Measurements from ENCODE around the gene PTPRG. TPM values are rescaled to one million over a fixed set of nuclear protein-coding genes. Genes with fewer than 3 reads are reported as not detected.
A peak's percentile ranks its signal among the peaks of the same experiment; 100 is the strongest.

PTPRG gene
- total and polyA plus RNA-seq, 10 of the 15 experiments (the other 5 are each of a cell fraction or from before 2014, with no cell fraction given) = 0.29 to 20.7 (median 1.4) TPM

DNA sequence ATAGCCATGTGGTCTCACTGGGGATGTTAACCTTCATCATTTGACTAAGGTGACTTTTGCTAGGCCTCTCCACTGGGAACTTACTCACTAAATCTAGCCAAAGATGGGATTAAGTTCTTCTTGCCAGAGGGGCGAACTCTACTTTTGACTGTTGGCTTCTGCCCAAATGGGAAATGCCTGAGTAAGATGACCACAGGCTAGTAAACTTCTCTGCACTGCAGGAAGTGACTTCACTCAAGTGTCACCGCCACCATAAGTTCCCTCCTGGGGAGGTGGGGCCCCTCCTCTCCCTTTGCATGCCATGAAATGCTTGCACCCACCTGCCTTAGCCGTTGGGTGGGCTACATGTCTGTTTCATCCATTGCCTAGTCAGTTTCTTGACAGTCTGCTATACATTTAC is 423.6 kb downstream of the PTPRG start (continued):
- TF ChIP-seq, protein P1, sequence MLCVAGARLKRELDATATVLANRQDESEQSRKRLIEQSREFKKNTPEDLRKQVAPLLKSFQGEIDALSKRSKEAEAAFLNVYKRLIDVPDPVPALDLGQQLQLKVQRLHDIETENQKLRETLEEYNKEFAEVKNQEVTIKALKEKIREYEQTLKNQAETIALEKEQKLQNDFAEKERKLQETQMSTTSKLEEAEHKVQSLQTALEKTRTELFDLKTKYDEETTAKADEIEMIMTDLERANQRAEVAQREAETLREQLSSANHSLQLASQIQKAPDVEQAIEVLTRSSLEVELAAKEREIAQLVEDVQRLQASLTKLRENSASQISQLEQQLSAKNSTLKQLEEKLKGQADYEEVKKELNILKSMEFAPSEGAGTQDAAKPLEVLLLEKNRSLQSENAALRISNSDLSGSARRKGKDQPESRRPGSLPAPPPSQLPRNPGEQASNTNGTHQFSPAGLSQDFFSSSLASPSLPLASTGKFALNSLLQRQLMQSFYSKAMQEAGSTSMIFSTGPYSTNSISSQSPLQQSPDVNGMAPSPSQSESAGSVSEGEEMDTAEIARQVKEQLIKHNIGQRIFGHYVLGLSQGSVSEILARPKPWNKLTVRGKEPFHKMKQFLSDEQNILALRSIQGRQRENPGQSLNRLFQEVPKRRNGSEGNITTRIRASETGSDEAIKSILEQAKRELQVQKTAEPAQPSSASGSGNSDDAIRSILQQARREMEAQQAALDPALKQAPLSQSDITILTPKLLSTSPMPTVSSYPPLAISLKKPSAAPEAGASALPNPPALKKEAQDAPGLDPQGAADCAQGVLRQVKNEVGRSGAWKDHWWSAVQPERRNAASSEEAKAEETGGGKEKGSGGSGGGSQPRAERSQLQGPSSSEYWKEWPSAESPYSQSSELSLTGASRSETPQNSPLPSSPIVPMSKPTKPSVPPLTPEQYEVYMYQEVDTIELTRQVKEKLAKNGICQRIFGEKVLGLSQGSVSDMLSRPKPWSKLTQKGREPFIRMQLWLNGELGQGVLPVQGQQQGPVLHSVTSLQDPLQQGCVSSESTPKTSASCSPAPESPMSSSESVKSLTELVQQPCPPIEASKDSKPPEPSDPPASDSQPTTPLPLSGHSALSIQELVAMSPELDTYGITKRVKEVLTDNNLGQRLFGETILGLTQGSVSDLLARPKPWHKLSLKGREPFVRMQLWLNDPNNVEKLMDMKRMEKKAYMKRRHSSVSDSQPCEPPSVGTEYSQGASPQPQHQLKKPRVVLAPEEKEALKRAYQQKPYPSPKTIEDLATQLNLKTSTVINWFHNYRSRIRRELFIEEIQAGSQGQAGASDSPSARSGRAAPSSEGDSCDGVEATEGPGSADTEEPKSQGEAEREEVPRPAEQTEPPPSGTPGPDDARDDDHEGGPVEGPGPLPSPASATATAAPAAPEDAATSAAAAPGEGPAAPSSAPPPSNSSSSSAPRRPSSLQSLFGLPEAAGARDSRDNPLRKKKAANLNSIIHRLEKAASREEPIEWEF (IDR thresholded peaks at IDR 0.05; ENCODE audit: insufficient replicate concordance, low read depth, low read length) = no peak
- TF ChIP-seq ATF2 (IDR thresholded peaks at IDR 0.05; ENCODE audit: low read length) = no peak
- TF ChIP-seq RUNX3 (IDR thresholded peaks at IDR 0.05; ENCODE audit: low read length) = no peak
- TF ChIP-seq RAD51 (IDR thresholded peaks at IDR 0.05) = peak; percentile 67; the same call in 1 of the 2 replicates
- no peak for TF ChIP-seq MEF2B (IDR thresholded peaks at IDR 0.05; ENCODE audit: partially characterized antibody, poor library complexity, severe bottlenecking)
- TF ChIP-seq JUNB (IDR thresholded peaks at IDR 0.05) = no peak
- no peak for TF ChIP-seq RB1 (IDR thresholded peaks at IDR 0.05; ENCODE audit: borderline replicate concordance)
- TF ChIP-seq, protein P2, sequence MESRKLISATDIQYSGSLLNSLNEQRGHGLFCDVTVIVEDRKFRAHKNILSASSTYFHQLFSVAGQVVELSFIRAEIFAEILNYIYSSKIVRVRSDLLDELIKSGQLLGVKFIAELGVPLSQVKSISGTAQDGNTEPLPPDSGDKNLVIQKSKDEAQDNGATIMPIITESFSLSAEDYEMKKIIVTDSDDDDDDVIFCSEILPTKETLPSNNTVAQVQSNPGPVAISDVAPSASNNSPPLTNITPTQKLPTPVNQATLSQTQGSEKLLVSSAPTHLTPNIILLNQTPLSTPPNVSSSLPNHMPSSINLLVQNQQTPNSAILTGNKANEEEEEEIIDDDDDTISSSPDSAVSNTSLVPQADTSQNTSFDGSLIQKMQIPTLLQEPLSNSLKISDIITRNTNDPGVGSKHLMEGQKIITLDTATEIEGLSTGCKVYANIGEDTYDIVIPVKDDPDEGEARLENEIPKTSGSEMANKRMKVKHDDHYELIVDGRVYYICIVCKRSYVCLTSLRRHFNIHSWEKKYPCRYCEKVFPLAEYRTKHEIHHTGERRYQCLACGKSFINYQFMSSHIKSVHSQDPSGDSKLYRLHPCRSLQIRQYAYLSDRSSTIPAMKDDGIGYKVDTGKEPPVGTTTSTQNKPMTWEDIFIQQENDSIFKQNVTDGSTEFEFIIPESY (IDR thresholded peaks at IDR 0.05) = no peak
- no peak for TF ChIP-seq MTA3 (IDR thresholded peaks at IDR 0.05; ENCODE audit: borderline replicate concordance, low read length)
- TF ChIP-seq NFIC (IDR thresholded peaks at IDR 0.05; ENCODE audit: low read depth, low read length) = no peak
- no peak for TF ChIP-seq SREBF1 (IDR thresholded peaks at IDR 0.05; ENCODE audit: low read length)
- TF ChIP-seq KDM1A (IDR thresholded peaks at IDR 0.05; ENCODE audit: borderline replicate concordance) = no peak
- no peak for TF ChIP-seq EED (IDR thresholded peaks at IDR 0.05; ENCODE audit: low read depth)
- no peak for TF ChIP-seq BACH1 (IDR thresholded peaks at IDR 0.05; ENCODE audit: borderline replicate concordance)
- TF ChIP-seq GATAD2B (conservative IDR thresholded peaks at IDR 0.05; ENCODE audit: low read depth) = no peak
- TF ChIP-seq HDAC6 (IDR thresholded peaks at IDR 0.05; ENCODE audit: unreplicated experiment) = no peak
- TF ChIP-seq, protein P3, sequence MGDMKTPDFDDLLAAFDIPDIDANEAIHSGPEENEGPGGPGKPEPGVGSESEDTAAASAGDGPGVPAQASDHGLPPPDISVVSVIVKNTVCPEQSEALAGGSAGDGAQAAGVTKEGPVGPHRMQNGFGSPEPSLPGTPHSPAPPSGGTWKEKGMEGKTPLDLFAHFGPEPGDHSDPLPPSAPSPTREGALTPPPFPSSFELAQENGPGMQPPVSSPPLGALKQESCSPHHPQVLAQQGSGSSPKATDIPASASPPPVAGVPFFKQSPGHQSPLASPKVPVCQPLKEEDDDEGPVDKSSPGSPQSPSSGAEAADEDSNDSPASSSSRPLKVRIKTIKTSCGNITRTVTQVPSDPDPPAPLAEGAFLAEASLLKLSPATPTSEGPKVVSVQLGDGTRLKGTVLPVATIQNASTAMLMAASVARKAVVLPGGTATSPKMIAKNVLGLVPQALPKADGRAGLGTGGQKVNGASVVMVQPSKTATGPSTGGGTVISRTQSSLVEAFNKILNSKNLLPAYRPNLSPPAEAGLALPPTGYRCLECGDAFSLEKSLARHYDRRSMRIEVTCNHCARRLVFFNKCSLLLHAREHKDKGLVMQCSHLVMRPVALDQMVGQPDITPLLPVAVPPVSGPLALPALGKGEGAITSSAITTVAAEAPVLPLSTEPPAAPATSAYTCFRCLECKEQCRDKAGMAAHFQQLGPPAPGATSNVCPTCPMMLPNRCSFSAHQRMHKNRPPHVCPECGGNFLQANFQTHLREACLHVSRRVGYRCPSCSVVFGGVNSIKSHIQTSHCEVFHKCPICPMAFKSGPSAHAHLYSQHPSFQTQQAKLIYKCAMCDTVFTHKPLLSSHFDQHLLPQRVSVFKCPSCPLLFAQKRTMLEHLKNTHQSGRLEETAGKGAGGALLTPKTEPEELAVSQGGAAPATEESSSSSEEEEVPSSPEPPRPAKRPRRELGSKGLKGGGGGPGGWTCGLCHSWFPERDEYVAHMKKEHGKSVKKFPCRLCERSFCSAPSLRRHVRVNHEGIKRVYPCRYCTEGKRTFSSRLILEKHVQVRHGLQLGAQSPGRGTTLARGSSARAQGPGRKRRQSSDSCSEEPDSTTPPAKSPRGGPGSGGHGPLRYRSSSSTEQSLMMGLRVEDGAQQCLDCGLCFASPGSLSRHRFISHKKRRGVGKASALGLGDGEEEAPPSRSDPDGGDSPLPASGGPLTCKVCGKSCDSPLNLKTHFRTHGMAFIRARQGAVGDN (IDR thresholded peaks at IDR 0.05) = 0 out of 2 replicates have a peak, but pooled peaks have one; percentile 22
- no peak for TF ChIP-seq MEF2A (IDR thresholded peaks at IDR 0.05; ENCODE audit: insufficient read depth, low read depth, low read length)
- TF ChIP-seq NBN (IDR thresholded peaks at IDR 0.05) = no peak
- TF ChIP-seq ATF7 (IDR thresholded peaks at IDR 0.05; ENCODE audit: low read depth) = 0 out of 2 replicates have a peak, but pooled peaks have one; percentile 34
- no peak for TF ChIP-seq POLR2AphosphoS5 (IDR thresholded peaks at IDR 0.05; ENCODE audit: low read length)
